GM18867 (cell line): ENCODE results near the gene KRTDAP.
A peak's percentile ranks its signal among the peaks of the same experiment; 100 is the strongest.
"Not testable (repeated sequence)": the region's sequence is repeated elsewhere in the genome, so short reads cannot be mapped to it uniquely, and the experiment has no call there.

ENCODE experiments used
- ATAC-seq: cut with Tn5 transposase; IDR thresholded peaks from one replicate; pipeline ENCODE4 v1.9.1; 2021; ENCODE audit warnings: mild to moderate bottlenecking, moderate library complexity; ENCODE audit not compliant: unreplicated experiment

KRTDAP gene

GRCh38 chr19:35487656-35488182 lies 2.5 kb downstream of the KRTDAP start:
- ATAC-seq, result no peak

GRCh38 chr19:35486268-35486708 lies 4.0 kb downstream of the KRTDAP start:
- no peak for ATAC-seq

GRCh38 chr19:35484252-35485036 lies 5.8 kb downstream of the KRTDAP start:
- ATAC-seq, result peak; percentile 73

GRCh38 chr19:35483089-35483488 lies 7.2 kb downstream of the KRTDAP start:
- ATAC-seq, result no peak

- ATAC-seq, result no peak
Measured at GRCh38 chr19:35478794-35479677, 11.2 kb downstream of the KRTDAP start.

GRCh38 chr19:35476149-35476548 lies 14.1 kb downstream of the KRTDAP start:
- ATAC-seq, result no peak

GRCh38 chr19:35474594-35474993 lies 15.7 kb downstream of the KRTDAP start:
- not testable (repeated sequence) for ATAC-seq

GRCh38 chr19:35474104-35474503 lies 16.2 kb downstream of the KRTDAP start:
- ATAC-seq, result no peak

GRCh38 chr19:35471946-35472345 lies 18.3 kb downstream of the KRTDAP start:
- ATAC-seq, result no peak

- ATAC-seq, result not testable (repeated sequence)
Measured at GRCh38 chr19:35471075-35471474, 19.2 kb downstream of the KRTDAP start.

- ATAC-seq, result no peak
Measured at GRCh38 chr19:35470128-35470527, 20.1 kb downstream of the KRTDAP start.

GRCh38 chr19:35468637-35469036 lies 21.6 kb downstream of the KRTDAP start:
- peak; percentile 73 for ATAC-seq

- no peak for ATAC-seq
Measured at GRCh38 chr19:35466259-35466658, 24.0 kb downstream of the KRTDAP start.

GRCh38 chr19:35462956-35463355 lies 27.3 kb downstream of the KRTDAP start:
- peak; percentile 4 for ATAC-seq

- peak; percentile 60 for ATAC-seq
Measured at GRCh38 chr19:35462476-35462953, 27.7 kb downstream of the KRTDAP start.

GRCh38 chr19:35461788-35462187 lies 28.5 kb downstream of the KRTDAP start:
- ATAC-seq, result not testable (repeated sequence)

- no peak for ATAC-seq
Measured at GRCh38 chr19:35461060-35461459, 29.2 kb downstream of the KRTDAP start.

GRCh38 chr19:35460608-35461007 lies 29.7 kb downstream of the KRTDAP start:
- no peak for ATAC-seq

GRCh38 chr19:35459414-35460082 lies 30.7 kb downstream of the KRTDAP start:
- ATAC-seq, result no peak

GRCh38 chr19:35458731-35459391 lies 31.4 kb downstream of the KRTDAP start:
- ATAC-seq, result no peak
